GM23338 (cell line): Measurements from ENCODE around the gene RCCD1. TPM values are rescaled to one million over a fixed set of nuclear protein-coding genes. Genes with fewer than 3 reads are reported as not detected.

ENCODE experiments used
- EZH2 ChIP-seq: fragments of 200-600 bp; sonication (generic); IDR thresholded peaks from one replicate; pipeline ENCODE4 v1.8.0; 2017; ENCODE audit warnings: antibody characterized with exemption, mild to moderate bottlenecking, low read depth; ENCODE audit not compliant: unreplicated experiment
- NANOG ChIP-seq: IDR thresholded peaks from 2 replicates; pipeline ENCODE4 v1.6.1; 2016; ENCODE audit warnings: antibody characterized with exemption, borderline replicate concordance
- POLR2AphosphoS5 ChIP-seq: IDR thresholded peaks from 2 replicates; pipeline ENCODE4 v1.6.1; 2016; ENCODE audit warnings: antibody characterized with exemption, low read depth
- ZNF114 ChIP-seq: fragments of 250-450 bp; sonication (Bioruptor Pico); IDR thresholded peaks from 2 replicates; pipeline ENCODE4 v1.5.0; 2020; ENCODE audit warnings: mild to moderate bottlenecking, moderate library complexity
- polyA plus RNA-seq: library from polyadenylated mRNA; unstranded; fragments of >200 nt; fragmentation: Nextera tagmentation; extraction: Ambion mirVana; gene quantifications from 2 replicates; pipeline ENCODE4 v1.2.1, GENCODE V29; 2016
- total RNA-seq: library from RNA; depleted of rRNA; stranded (reverse); fragments of >200 nt; shearing (Covaris generic); gene quantifications from 2 replicates; pipeline ENCODE4 v1.2.3, GENCODE V29; 2014
- TF ChIP-seq, protein P1 (sequence below): fragments of 250-450 bp; sonication (Bioruptor Pico); IDR thresholded peaks from 2 replicates; pipeline ENCODE4 v1.5.0; 2020; ENCODE audit warnings: mild to moderate bottlenecking, moderate library complexity
- TF ChIP-seq, protein P2 (sequence below): IDR thresholded peaks from one replicate; pipeline ENCODE4 v1.6.1; 2018; ENCODE audit warnings: antibody characterized with exemption; ENCODE audit not compliant: unreplicated experiment
- TF ChIP-seq, protein P3 (sequence below), 2 experiments: fragments of 200-600 bp in 1 of 2; sonication (generic) in 1 of 2; conservative IDR thresholded peaks; 2 replicates each; pipeline versions ENCODE4 v1.5.1 to v1.6.1; 2016 to 2017; ENCODE audit warnings: antibody characterized with exemption in 2 of 2, low read depth in 2 of 2, mild to moderate bottlenecking in 2 of 2, moderate library complexity in 1 of 2

RCCD1 gene
- total and polyA plus RNA-seq, 2 experiments from 2014 or later: 10.8 to 17.1 TPM

DNA sequence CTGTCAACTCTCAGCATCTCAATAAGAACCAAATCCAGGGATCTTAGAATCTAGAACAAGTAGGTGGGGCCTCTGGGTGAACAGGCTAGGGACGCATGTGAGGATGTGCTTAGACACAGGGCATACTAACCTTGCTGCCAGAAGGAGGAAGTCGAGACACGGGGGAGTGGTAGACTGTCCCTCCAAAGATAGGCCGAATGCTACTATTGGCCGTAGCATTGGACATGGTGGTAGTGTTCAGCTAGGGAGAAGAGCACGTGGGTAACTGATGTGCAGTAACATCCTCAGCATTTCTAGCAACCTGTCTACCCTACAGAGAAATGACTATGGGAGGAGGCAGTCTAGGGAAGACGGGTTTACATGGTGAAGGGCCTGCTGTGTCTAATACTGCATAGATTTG is 15.6 kb downstream of the RCCD1 start (continued):
- TF ChIP-seq, protein P1, sequence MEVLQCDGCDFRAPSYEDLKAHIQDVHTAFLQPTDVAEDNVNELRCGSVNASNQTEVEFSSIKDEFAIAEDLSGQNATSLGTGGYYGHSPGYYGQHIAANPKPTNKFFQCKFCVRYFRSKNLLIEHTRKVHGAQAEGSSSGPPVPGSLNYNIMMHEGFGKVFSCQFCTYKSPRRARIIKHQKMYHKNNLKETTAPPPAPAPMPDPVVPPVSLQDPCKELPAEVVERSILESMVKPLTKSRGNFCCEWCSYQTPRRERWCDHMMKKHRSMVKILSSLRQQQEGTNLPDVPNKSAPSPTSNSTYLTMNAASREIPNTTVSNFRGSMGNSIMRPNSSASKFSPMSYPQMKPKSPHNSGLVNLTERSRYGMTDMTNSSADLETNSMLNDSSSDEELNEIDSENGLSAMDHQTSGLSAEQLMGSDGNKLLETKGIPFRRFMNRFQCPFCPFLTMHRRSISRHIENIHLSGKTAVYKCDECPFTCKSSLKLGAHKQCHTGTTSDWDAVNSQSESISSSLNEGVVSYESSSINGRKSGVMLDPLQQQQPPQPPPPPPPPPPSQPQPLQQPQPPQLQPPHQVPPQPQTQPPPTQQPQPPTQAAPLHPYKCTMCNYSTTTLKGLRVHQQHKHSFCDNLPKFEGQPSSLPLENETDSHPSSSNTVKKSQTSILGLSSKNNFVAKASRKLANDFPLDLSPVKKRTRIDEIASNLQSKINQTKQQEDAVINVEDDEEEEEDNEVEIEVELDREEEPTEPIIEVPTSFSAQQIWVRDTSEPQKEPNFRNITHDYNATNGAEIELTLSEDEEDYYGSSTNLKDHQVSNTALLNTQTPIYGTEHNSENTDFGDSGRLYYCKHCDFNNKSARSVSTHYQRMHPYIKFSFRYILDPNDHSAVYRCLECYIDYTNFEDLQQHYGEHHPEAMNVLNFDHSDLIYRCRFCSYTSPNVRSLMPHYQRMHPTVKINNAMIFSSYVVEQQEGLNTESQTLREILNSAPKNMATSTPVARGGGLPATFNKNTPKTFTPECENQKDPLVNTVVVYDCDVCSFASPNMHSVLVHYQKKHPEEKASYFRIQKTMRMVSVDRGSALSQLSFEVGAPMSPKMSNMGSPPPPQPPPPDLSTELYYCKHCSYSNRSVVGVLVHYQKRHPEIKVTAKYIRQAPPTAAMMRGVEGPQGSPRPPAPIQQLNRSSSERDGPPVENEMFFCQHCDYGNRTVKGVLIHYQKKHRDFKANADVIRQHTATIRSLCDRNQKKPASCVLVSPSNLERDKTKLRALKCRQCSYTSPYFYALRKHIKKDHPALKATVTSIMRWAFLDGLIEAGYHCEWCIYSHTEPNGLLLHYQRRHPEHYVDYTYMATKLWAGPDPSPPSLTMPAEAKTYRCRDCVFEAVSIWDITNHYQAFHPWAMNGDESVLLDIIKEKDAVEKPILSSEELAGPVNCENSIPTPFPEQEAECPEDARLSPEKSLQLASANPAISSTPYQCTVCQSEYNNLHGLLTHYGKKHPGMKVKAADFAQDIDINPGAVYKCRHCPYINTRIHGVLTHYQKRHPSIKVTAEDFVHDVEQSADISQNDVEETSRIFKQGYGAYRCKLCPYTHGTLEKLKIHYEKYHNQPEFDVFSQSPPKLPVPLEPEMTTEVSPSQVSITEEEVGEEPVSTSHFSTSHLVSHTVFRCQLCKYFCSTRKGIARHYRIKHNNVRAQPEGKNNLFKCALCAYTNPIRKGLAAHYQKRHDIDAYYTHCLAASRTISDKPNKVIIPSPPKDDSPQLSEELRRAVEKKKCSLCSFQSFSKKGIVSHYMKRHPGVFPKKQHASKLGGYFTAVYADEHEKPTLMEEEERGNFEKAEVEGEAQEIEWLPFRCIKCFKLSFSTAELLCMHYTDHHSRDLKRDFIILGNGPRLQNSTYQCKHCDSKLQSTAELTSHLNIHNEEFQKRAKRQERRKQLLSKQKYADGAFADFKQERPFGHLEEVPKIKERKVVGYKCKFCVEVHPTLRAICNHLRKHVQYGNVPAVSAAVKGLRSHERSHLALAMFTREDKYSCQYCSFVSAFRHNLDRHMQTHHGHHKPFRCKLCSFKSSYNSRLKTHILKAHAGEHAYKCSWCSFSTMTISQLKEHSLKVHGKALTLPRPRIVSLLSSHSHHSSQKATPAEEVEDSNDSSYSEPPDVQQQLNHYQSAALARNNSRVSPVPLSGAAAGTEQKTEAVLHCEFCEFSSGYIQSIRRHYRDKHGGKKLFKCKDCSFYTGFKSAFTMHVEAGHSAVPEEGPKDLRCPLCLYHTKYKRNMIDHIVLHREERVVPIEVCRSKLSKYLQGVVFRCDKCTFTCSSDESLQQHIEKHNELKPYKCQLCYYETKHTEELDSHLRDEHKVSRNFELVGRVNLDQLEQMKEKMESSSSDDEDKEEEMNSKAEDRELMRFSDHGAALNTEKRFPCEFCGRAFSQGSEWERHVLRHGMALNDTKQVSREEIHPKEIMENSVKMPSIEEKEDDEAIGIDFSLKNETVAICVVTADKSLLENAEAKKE: no peak
- TF ChIP-seq, protein P2, sequence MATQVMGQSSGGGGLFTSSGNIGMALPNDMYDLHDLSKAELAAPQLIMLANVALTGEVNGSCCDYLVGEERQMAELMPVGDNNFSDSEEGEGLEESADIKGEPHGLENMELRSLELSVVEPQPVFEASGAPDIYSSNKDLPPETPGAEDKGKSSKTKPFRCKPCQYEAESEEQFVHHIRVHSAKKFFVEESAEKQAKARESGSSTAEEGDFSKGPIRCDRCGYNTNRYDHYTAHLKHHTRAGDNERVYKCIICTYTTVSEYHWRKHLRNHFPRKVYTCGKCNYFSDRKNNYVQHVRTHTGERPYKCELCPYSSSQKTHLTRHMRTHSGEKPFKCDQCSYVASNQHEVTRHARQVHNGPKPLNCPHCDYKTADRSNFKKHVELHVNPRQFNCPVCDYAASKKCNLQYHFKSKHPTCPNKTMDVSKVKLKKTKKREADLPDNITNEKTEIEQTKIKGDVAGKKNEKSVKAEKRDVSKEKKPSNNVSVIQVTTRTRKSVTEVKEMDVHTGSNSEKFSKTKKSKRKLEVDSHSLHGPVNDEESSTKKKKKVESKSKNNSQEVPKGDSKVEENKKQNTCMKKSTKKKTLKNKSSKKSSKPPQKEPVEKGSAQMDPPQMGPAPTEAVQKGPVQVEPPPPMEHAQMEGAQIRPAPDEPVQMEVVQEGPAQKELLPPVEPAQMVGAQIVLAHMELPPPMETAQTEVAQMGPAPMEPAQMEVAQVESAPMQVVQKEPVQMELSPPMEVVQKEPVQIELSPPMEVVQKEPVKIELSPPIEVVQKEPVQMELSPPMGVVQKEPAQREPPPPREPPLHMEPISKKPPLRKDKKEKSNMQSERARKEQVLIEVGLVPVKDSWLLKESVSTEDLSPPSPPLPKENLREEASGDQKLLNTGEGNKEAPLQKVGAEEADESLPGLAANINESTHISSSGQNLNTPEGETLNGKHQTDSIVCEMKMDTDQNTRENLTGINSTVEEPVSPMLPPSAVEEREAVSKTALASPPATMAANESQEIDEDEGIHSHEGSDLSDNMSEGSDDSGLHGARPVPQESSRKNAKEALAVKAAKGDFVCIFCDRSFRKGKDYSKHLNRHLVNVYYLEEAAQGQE: no peak
- TF ChIP-seq POLR2AphosphoS5: no peak
- no peak for TF ChIP-seq ZNF114 (CRISPR knock-in tag)
- TF ChIP-seq, protein P3, sequence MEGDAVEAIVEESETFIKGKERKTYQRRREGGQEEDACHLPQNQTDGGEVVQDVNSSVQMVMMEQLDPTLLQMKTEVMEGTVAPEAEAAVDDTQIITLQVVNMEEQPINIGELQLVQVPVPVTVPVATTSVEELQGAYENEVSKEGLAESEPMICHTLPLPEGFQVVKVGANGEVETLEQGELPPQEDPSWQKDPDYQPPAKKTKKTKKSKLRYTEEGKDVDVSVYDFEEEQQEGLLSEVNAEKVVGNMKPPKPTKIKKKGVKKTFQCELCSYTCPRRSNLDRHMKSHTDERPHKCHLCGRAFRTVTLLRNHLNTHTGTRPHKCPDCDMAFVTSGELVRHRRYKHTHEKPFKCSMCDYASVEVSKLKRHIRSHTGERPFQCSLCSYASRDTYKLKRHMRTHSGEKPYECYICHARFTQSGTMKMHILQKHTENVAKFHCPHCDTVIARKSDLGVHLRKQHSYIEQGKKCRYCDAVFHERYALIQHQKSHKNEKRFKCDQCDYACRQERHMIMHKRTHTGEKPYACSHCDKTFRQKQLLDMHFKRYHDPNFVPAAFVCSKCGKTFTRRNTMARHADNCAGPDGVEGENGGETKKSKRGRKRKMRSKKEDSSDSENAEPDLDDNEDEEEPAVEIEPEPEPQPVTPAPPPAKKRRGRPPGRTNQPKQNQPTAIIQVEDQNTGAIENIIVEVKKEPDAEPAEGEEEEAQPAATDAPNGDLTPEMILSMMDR (conservative IDR thresholded peaks at IDR 0.05; ENCODE audit: low read depth in 2 of 2): no peak
- no peak for TF ChIP-seq NANOG
- TF ChIP-seq EZH2: no peak
